Measurements from ENCODE around the gene UNC5CL.

- TF ChIP-seq CTCF (conservative IDR thresholded peaks at IDR 0.05 in 1 of 2, IDR thresholded peaks at IDR 0.05 in 1 of 2; ENCODE audit: low read depth in 1 of 2, low read length in 2 of 2) (no peak), EZH2 (IDR thresholded peaks at IDR 0.05; ENCODE audit: low read length, missing control alignments) (no peak)
Measured at GRCh38 chr6:41050536-41050935, 11.5 kb upstream of the UNC5CL start.

All from fibroblast of lung (primary cell).